Measurements from ENCODE around the gene SLC25A39.

DNA sequence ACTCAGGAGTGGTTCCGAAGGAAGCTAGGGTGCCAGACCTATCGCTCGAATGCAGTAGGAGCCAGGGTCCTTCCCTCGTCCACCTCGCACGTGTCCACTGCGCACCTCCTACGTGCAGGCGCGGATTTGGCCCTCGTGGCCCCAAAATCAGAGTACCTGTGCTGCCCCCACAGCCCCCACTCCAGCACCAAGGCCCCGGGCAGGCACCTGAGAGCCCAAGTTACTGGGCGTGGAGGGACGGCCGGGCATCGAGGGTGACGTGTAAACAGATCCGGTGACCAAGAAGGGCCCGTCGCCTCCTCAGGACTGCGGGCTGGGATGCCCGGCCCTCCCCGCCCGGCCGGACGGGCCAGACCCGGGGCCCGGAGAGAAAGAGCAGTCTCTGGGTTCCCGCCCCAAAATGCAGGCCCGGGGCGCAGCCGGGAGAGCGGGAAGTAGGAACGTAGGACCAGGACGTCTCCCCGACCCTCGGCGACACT is 492 bp downstream of the SLC25A39 start:
- TF ChIP-seq, protein P1, sequence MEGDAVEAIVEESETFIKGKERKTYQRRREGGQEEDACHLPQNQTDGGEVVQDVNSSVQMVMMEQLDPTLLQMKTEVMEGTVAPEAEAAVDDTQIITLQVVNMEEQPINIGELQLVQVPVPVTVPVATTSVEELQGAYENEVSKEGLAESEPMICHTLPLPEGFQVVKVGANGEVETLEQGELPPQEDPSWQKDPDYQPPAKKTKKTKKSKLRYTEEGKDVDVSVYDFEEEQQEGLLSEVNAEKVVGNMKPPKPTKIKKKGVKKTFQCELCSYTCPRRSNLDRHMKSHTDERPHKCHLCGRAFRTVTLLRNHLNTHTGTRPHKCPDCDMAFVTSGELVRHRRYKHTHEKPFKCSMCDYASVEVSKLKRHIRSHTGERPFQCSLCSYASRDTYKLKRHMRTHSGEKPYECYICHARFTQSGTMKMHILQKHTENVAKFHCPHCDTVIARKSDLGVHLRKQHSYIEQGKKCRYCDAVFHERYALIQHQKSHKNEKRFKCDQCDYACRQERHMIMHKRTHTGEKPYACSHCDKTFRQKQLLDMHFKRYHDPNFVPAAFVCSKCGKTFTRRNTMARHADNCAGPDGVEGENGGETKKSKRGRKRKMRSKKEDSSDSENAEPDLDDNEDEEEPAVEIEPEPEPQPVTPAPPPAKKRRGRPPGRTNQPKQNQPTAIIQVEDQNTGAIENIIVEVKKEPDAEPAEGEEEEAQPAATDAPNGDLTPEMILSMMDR (IDR thresholded peaks at IDR 0.05), result no peak
- no peak for TF ChIP-seq ZFX (IDR thresholded peaks at IDR 0.05; ENCODE audit: borderline replicate concordance)
